ENCODE results near the gene CPAMD8. TPM values are rescaled to one million over a fixed set of nuclear protein-coding genes. Genes with fewer than 3 reads are reported as not detected.

Gene CPAMD8
- total RNA-seq, 1 donor from 2014 or later = 5.3 TPM

DNA sequence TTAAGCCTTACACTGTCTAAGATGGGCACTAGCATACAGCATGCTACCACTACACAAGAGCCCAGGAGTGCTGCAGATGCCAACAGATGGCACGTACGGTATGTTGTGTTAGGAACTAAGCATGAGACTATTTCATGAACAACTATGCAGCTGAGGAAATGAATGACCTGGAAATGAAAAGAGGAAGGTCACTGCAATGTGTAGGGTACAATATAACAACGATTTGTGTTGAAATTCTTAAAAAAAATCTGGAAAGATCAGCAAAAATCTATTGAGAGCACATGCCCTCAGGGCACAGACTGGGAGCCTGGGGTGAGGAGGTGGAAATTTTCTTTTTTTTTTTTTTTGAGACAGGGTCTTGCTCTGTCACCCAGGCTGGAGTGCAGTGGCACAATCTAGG, 34.2 kb upstream of the CPAMD8 start:
- DNase-seq (ENCODE audit: low read depth) = no peak
- Histone ChIP-seq H3K36me3 (ENCODE audit: control insufficient read depth, insufficient read depth, low read length) (peaks cover 3% of the 10 kb centered on the region), H3K4me3 (ENCODE audit: low read depth, low read length) (no peak overlapping the region), H3K27me3 (ENCODE audit: control insufficient read depth, insufficient read depth, low read length) (no peaks in the 10 kb centered on the region)
- TF ChIP-seq, protein P1, sequence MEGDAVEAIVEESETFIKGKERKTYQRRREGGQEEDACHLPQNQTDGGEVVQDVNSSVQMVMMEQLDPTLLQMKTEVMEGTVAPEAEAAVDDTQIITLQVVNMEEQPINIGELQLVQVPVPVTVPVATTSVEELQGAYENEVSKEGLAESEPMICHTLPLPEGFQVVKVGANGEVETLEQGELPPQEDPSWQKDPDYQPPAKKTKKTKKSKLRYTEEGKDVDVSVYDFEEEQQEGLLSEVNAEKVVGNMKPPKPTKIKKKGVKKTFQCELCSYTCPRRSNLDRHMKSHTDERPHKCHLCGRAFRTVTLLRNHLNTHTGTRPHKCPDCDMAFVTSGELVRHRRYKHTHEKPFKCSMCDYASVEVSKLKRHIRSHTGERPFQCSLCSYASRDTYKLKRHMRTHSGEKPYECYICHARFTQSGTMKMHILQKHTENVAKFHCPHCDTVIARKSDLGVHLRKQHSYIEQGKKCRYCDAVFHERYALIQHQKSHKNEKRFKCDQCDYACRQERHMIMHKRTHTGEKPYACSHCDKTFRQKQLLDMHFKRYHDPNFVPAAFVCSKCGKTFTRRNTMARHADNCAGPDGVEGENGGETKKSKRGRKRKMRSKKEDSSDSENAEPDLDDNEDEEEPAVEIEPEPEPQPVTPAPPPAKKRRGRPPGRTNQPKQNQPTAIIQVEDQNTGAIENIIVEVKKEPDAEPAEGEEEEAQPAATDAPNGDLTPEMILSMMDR (IDR thresholded peaks at IDR 0.05; ENCODE audit: insufficient read depth, low read length, poor library complexity, severe bottlenecking) = no peak

DNA sequence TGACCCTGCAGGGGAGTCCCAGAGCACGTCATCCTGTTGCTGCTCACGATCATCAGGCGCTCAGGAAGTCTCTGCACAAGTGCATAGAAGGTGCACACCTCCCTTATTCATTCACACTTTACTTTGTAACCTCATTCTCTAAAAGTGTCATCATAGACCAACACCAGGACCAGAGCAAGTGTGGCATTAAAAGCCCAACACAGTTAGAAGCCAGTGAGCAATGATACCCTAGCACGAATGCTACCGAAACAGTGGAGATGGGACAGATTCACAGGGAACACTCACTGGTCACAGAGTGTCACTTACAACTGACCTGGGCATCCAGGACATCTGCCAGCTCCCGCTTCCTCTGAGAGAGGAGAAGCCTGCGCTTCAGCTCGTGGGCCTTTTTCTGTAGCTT, 31.6 kb upstream of the CPAMD8 start:
- TF ChIP-seq, protein P1 (IDR thresholded peaks at IDR 0.05; ENCODE audit: insufficient read depth, low read length, poor library complexity, severe bottlenecking) = no peak
- Histone ChIP-seq H3K27me3 (ENCODE audit: control insufficient read depth, insufficient read depth, low read length) (no peaks in the 10 kb centered on the region), H3K36me3 (ENCODE audit: control insufficient read depth, insufficient read depth, low read length) (peaks cover 3% of the 10 kb centered on the region), H3K4me3 (ENCODE audit: low read depth, low read length) (no peak overlapping the region)
- DNase-seq (ENCODE audit: low read depth) = no peak

DNA sequence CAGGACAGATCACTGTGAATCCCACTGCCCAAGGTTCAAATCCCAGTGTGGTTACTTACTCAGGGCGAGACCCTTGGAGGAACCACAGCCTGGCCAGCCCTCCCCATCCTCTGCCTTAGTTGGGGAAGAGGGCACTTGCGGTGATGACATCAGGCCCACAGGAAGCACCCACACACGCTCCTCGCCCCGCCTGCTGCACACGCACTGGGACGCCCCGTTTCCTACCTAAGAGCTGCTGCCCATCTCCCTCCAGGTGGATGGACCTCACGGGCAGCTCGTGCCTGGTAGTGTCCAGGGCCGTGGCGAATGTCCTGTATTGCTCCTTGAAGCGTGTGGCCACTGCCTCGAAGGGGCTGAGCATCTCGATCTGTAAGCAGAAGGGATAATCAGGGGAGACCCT, 29.0 kb upstream of the CPAMD8 start:
- Histone ChIP-seq H3K4me3 (ENCODE audit: low read depth, low read length) (no peak overlapping the region), H3K36me3 (ENCODE audit: control insufficient read depth, insufficient read depth, low read length) (peaks cover 3% of the 10 kb centered on the region), H3K27me3 (ENCODE audit: control insufficient read depth, insufficient read depth, low read length) (no peaks in the 10 kb centered on the region)
- TF ChIP-seq, protein P1 (IDR thresholded peaks at IDR 0.05; ENCODE audit: insufficient read depth, low read length, poor library complexity, severe bottlenecking) = no peak
- no peak for DNase-seq (ENCODE audit: low read depth)

DNA sequence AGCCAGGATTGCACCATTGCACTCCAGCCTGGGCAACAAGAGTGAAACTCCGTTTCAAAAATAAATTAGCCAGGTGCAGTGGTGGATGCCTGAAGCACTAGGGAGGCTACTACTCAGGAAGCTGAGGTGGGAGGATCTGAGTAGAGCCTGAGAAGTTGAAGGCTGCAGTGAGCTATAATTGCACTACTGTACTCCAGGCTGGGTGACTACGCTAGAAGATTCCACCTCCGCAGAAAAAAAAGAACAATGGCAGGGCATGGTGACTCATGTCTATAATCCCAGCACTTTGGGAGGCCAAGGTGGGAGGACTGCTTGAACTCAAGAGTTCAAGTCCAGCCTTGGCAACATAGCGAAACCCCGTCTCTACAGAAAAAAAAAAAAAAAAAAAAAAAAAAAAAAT, 28.1 kb upstream of the CPAMD8 start:
- H3K4me3 ChIP-seq (ENCODE audit: low read depth, low read length) = no peak overlapping the region
- TF ChIP-seq, protein P1 (IDR thresholded peaks at IDR 0.05; ENCODE audit: insufficient read depth, low read length, poor library complexity, severe bottlenecking) = no peak
- DNase-seq (ENCODE audit: low read depth) = no peak
- H3K27me3 ChIP-seq (ENCODE audit: control insufficient read depth, insufficient read depth, low read length) = no peaks in the 10 kb centered on the region
- H3K36me3 ChIP-seq (ENCODE audit: control insufficient read depth, insufficient read depth, low read length) = peaks cover 3% of the 10 kb centered on the region

DNA sequence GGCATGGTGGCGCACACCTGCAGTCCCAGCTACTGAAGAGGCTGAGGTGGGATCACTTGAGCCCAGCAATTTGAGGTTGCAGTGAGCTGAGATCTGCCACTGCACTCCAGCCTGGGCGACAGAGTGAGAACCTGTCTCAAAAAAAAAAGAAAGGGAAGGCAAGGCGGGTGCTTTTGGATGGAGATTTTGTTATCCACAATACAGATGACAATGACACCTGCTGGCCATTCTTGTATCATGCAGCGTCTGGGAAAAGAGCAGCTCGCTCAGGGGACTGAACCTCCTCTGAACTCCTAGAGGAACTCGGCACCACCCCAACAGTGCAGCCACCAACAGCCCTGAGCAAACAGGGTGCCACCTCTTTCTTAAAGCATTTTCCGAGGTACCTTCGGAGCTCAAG, 25.8 kb upstream of the CPAMD8 start:
- no peak for DNase-seq (ENCODE audit: low read depth)
- no peak overlapping the region for H3K4me3 ChIP-seq (ENCODE audit: low read depth, low read length)
- H3K27me3 ChIP-seq (ENCODE audit: control insufficient read depth, insufficient read depth, low read length) = no peaks in the 10 kb centered on the region
- TF ChIP-seq, protein P1 (IDR thresholded peaks at IDR 0.05; ENCODE audit: insufficient read depth, low read length, poor library complexity, severe bottlenecking) = peak; percentile 48
- no peaks in the 10 kb centered on the region for H3K36me3 ChIP-seq (ENCODE audit: control insufficient read depth, insufficient read depth, low read length)

DNA sequence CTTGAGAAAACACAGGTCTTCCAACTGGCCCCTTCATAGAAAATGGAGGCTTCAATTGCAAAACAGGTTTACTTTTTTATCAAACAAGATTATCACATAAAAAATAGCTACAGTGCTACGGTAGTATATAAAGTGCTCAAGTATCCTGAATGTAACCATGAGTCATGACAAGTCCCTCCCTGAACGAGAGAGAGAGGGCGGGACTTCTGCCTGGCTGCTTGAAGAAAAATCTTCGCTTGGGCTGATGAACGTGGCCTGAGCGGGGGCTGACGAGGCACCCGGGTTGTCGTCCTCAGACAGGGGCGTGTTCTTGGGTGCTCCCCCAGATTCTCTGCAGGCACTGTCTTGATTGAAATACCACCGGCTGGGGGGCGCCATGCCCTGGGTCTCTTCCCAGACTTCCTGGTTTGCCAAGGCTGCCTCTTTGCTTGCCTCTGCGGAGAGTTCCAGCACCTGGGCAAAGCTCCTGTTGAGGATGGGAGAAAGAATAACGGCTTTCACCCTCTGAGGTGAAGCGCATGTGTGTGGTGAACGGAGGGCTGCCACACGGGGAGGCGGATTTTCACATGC, 23.2 kb upstream of the CPAMD8 start:
- TF ChIP-seq, protein P1 (IDR thresholded peaks at IDR 0.05; ENCODE audit: insufficient read depth, low read length, poor library complexity, severe bottlenecking) = no peak
- Histone ChIP-seq H3K4me3 (ENCODE audit: low read depth, low read length) (no peak overlapping the region), H3K36me3 (ENCODE audit: control insufficient read depth, insufficient read depth, low read length) (no peaks in the 10 kb centered on the region), H3K27me3 (ENCODE audit: control insufficient read depth, insufficient read depth, low read length) (no peaks in the 10 kb centered on the region)
- no peak for DNase-seq (ENCODE audit: low read depth)

All from kidney epithelial cell (primary cell).